ENCODE data around the gene PHACTR1.

The PHACTR1 gene

GRCh38 chr6:13032566-13032965 lies 316.0 kb downstream of the PHACTR1 start:
- no peak for DNase-seq (ENCODE audit: low read depth)

GRCh38 chr6:13033145-13033544 lies 316.6 kb downstream of the PHACTR1 start:
- no peak for DNase-seq (ENCODE audit: low read depth)

GRCh38 chr6:13034316-13034715 lies 317.7 kb downstream of the PHACTR1 start:
- DNase-seq (ENCODE audit: low read depth): no peak

GRCh38 chr6:13035606-13036005 lies 319.0 kb downstream of the PHACTR1 start:
- DNase-seq (ENCODE audit: low read depth): no peak

GRCh38 chr6:13038315-13038714 lies 321.7 kb downstream of the PHACTR1 start:
- DNase-seq (ENCODE audit: low read depth): no peak

- DNase-seq (ENCODE audit: low read depth): no peak
These were observed 322.2 kb downstream of the PHACTR1 start for GRCh38 chr6:13038741-13039190.

GRCh38 chr6:13044390-13044789 lies 327.8 kb downstream of the PHACTR1 start:
- no peak for DNase-seq (ENCODE audit: low read depth)

- no peak for DNase-seq (ENCODE audit: low read depth)
These were observed 328.3 kb downstream of the PHACTR1 start for GRCh38 chr6:13044896-13045295.

- DNase-seq (ENCODE audit: low read depth): no peak
These were observed 329.1 kb downstream of the PHACTR1 start for GRCh38 chr6:13045676-13046075.

- no peak for DNase-seq (ENCODE audit: low read depth)
These were observed 329.5 kb downstream of the PHACTR1 start for GRCh38 chr6:13046084-13046483.

- DNase-seq (ENCODE audit: low read depth): no peak
These were observed 331.5 kb downstream of the PHACTR1 start for GRCh38 chr6:13048113-13048512.

- DNase-seq (ENCODE audit: low read depth): no peak
These were observed 333.2 kb downstream of the PHACTR1 start for GRCh38 chr6:13049666-13050254.

- no peak for DNase-seq (ENCODE audit: low read depth)
These were observed 336.5 kb downstream of the PHACTR1 start for GRCh38 chr6:13053006-13053461.

GRCh38 chr6:13058051-13058450 lies 341.5 kb downstream of the PHACTR1 start:
- DNase-seq (ENCODE audit: low read depth): no peak

- DNase-seq (ENCODE audit: low read depth): no peak
These were observed 342.5 kb downstream of the PHACTR1 start for GRCh38 chr6:13059026-13059425.

- DNase-seq (ENCODE audit: low read depth): no peak
These were observed 346.8 kb downstream of the PHACTR1 start for GRCh38 chr6:13063300-13063918.

- DNase-seq (ENCODE audit: low read depth): no peak
These were observed 349.0 kb downstream of the PHACTR1 start for GRCh38 chr6:13065581-13065980.

GRCh38 chr6:13066050-13066449 lies 349.5 kb downstream of the PHACTR1 start:
- no peak for DNase-seq (ENCODE audit: low read depth)

- DNase-seq (ENCODE audit: low read depth): no peak
These were observed 350.3 kb downstream of the PHACTR1 start for GRCh38 chr6:13066820-13067219.

- no peak for DNase-seq (ENCODE audit: low read depth)
These were observed 352.1 kb downstream of the PHACTR1 start for GRCh38 chr6:13068586-13069210.

- DNase-seq (ENCODE audit: low read depth): no peak
These were observed 355.2 kb downstream of the PHACTR1 start for GRCh38 chr6:13071550-13072345.

- no peak for DNase-seq (ENCODE audit: low read depth)
These were observed 356.2 kb downstream of the PHACTR1 start for GRCh38 chr6:13072686-13073347.
